Fibroblast of skin of left biceps (primary cell): ENCODE measurements around the gene SCT.

Experiments
- DNase-seq, 2 experiments: peaks; one replicate each; pipeline ENCODE4 v3.0.0-alpha.2; 2013; ENCODE audit warnings: low read depth in 2 of 2

SCT gene

GRCh38 chr11:643849-644738 is 17.1 kb upstream of the SCT start:
- no peak for DNase-seq

- no peak for DNase-seq
Observed at GRCh38 chr11:643366-643765, 16.4 kb upstream of the SCT start.

- no peak for DNase-seq
Observed at GRCh38 chr11:641806-642370, 14.9 kb upstream of the SCT start.

- no peak for DNase-seq
Observed at GRCh38 chr11:640021-640706, 13.2 kb upstream of the SCT start.

- DNase-seq: no peak
Observed at GRCh38 chr11:639332-639955, 12.5 kb upstream of the SCT start.

GRCh38 chr11:638631-639331 is 11.8 kb upstream of the SCT start:
- no peak for DNase-seq

- DNase-seq: no peak
Observed at GRCh38 chr11:637593-638521, 10.9 kb upstream of the SCT start.

GRCh38 chr11:637333-637592 is 10.3 kb upstream of the SCT start:
- no peak for DNase-seq

- DNase-seq: no peak
Observed at GRCh38 chr11:636511-637332, 9.7 kb upstream of the SCT start, which contains the start of gene DRD4. TSS of gene DRD4 (plus strand) at chr11:637269. CDS start at chr11:637305, 36 bp downstream.

- no peak for DNase-seq
Observed at GRCh38 chr11:635945-636510, 9.0 kb upstream of the SCT start.

GRCh38 chr11:630871-631270 is 3.9 kb upstream of the SCT start:
- DNase-seq: no peak

GRCh38 chr11:629237-629583 is 2.2 kb upstream of the SCT start:
- DNase-seq: no peak

- no peak for DNase-seq
Observed at GRCh38 chr11:628056-628455, 1.1 kb upstream of the SCT start.

- no peak for DNase-seq
Observed at GRCh38 chr11:627308-627576, 261 bp upstream of the SCT start.

- no peak for DNase-seq
Observed at GRCh38 chr11:625636-626268, 1.2 kb downstream of the SCT start.

- DNase-seq: no peak
Observed at GRCh38 chr11:624705-625635, 2.0 kb downstream of the SCT start, which contains the start of gene CDHR5. TSS of gene CDHR5 (minus strand) at chr11:624955. CDS start at chr11:624902, 53 bp downstream.

- DNase-seq: no peak
Observed at GRCh38 chr11:623999-624704, 2.8 kb downstream of the SCT start.
